GM08714 (cell line): ENCODE measurements around the gene MRC1.
"Not testable (repeated sequence)": the region's sequence is repeated elsewhere in the genome, so short reads cannot be mapped to it uniquely, and the experiment has no call there.

ENCODE experiments used
- H3K4me3 ChIP-seq: fragments of 200-500 bp; sonication (Bioruptor generic); 2 replicates; pipeline ENCODE4 v1.5.1; 2014; ENCODE audit warnings: mild to moderate bottlenecking, low read length, inconsistent platforms
- ZNF274 ChIP-seq: IDR thresholded peaks from 2 replicates; pipeline ENCODE4 v1.6.1; 2012; ENCODE audit warnings: mild to moderate bottlenecking, low read depth, low read length

MRC1 gene

DNA sequence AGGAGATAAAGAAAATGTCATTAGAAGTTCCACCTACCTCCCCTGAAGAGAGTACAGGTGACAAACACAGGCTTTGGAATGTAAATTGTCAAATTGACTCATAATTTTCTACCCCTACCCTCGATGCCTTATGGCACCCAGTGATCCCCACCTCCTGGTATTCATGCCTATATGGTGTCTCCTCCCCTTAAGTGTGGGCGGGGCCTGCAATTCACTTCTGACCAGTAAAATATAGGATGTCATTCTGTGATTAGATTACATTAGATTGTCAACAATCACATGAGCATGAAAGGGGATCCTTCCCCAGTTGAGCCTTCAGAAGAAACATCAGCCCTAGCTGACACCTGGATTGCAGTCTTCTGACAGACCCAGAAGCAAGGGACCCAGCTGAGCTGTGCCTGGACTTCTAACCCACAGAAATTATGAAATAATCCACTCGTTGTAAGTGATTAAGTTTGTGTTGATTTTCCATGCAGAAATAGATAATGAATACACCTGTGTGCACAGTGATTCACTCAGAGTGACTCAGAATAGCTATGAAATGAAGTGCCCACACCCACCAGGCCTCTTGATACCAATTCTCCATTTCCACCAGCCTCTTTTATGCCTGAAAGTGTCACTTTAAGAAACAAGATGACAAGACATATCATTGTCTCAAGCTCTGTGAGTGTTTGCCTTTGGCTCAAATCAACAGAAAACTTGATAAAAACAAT, 134.0 kb downstream of the MRC1 start:
- H3K4me3 ChIP-seq, result no peak overlapping the region
- TF ChIP-seq ZNF274, result no peak

DNA sequence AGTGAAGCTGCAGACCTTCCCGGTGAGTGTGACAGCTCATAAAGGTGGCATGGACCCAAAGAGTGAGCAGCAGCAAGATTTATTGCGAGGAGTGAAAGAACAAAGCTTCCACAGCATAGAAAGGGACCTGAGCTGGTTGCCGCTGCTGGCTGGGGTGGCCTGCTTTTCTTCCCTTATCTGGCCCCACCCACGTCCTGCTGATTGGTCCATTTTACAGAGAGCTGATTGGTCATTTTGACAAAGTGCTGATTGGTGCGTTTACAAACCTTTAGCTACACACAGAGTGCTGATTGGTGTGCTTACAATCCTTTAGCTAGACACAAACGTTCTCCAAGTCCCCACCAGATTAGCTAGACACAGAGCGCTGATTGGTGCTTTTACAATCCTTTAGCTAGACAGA, 141.1 kb downstream of the MRC1 start:
- not testable (repeated sequence) for H3K4me3 ChIP-seq

DNA sequence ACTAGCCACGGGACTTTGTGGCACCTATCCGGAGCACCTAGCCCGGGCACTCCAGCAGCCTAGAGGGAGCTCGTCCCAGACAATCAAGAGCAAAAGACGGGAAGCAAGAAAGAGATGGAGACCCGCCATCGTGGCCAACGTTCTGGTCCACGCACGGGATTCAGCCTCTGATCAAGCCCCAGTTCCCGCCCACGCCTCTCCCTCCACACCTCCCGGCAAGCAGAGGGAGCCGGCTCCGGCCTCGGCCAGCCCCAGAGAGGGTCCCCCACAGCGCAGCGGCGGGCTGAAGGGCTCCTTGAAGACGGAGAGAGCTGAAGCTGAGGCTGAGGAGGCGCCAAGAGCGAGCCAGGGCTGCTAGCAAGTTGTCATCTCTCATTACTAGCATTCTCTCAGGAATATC, 141.6 kb downstream of the MRC1 start:
- H3K4me3 ChIP-seq, result no peak overlapping the region
- no peak for TF ChIP-seq ZNF274

DNA sequence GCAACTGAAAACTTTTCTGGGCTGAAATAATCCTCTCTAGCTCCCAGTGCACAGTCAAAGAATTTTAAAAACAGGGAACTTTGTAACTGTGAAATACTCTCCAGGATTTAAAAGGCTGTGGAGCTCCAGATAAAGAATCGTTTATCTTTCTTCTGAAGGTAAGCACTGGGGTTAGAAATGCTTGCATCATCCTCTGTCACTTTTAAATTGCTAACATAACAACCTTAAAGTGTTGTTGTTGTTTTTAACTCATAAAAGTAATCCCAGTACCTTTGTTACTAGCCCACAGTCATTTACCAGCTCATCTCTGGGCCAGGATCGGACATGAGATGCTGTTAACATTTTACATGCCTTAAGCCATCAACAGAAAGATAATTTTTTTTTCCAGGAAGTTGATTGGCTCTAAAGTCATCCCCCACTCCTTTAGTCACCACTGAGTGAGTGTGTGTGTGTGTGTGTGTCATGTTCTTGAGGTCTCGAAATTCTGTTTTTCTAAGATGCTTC, 142.8 kb downstream of the MRC1 start, which contains the start of gene SLC39A12:
Gene SLC39A12 (plus strand): TSS at position 51 of the 504 bp plus-strand sequence. CDS start 1,359 bp downstream, outside the sequence.
- no peak within 1 kb of the TSS for H3K4me3 ChIP-seq
- no peak for TF ChIP-seq ZNF274

DNA sequence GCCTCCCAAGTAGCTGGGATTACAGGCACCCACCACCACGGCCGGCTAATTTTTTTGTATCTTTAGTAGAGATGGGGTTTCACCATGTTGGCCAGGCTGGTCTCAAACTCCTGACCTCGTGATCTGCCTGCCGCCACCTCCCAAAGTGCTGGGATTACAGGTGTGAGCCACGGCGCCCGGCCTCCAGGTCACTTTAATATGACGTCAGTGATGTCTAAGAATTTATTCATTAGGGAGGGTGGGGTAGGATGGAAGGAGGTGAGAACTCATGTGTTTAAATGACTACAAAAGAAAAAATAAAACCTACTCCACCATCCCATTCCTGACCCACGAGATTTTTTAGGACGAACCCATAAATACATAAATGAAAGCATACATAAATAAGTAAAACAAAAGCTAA, 145.2 kb downstream of the MRC1 start:
- not testable (repeated sequence) for H3K4me3 ChIP-seq

DNA sequence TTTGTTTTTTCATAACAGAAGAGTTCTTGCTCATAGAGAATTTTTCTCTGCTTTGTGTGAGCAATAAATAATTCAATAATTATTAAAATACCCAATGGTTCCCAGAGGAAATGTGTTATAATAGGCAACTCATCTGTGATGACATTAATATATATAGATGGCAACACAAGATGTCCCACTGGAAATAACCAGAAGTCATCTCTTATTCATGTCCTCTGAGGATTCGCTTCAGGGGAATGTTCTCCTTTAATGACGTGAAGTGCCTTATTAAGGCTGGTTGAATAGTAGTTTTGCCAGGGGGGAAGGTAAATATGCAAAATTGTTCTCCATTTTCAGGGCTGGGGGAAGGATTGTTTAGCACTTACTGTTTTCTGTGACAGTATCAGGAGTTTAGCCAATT, 145.7 kb downstream of the MRC1 start:
- H3K4me3 ChIP-seq, result no peak overlapping the region
- no peak for TF ChIP-seq ZNF274

DNA sequence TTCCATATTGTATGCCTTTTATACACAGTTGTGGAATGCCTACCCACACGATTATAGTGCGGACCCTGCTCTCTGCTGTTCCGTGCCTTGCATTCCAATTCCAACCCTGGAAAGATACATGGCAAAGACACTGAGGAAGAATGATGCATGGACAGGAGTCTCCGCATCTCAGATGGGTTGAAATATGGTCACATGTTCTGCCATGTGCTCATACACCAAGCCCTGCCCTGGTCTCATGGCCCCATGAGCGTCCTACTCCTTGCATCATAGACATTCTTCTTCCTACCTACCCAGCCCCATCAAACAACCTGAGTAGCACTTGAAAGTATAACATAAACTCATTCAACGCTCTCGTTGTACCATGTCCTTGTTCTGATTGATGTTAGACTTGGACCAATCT, 148.9 kb downstream of the MRC1 start:
- no peak for TF ChIP-seq ZNF274
- no peak overlapping the region for H3K4me3 ChIP-seq

DNA sequence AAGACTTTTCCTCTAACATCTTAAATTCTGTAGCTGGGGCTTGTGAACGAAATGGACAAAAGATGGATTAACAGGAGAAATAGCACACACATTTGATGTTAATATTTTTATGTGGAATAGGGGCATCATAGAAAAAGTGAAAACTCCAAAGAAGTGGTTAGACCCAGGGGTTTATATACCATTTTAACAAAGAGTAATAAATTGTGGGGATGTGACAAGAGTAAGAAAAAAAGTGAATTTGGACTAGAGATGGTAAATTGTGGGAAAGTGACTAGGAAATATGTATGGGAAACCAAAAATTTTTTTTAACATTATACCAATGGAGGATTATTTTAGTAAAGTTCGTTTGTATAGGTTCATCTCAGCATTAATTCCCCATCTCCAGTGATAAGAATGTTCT, 150.7 kb downstream of the MRC1 start:
- no peak for TF ChIP-seq ZNF274
- no peak overlapping the region for H3K4me3 ChIP-seq
